ENCODE results near the gene RNF212B. TPM values are rescaled to one million over a fixed set of nuclear protein-coding genes. Genes with fewer than 3 reads are reported as not detected.

Gene RNF212B
- total RNA-seq, 1 donor from 2014 or later = not detected

DNA sequence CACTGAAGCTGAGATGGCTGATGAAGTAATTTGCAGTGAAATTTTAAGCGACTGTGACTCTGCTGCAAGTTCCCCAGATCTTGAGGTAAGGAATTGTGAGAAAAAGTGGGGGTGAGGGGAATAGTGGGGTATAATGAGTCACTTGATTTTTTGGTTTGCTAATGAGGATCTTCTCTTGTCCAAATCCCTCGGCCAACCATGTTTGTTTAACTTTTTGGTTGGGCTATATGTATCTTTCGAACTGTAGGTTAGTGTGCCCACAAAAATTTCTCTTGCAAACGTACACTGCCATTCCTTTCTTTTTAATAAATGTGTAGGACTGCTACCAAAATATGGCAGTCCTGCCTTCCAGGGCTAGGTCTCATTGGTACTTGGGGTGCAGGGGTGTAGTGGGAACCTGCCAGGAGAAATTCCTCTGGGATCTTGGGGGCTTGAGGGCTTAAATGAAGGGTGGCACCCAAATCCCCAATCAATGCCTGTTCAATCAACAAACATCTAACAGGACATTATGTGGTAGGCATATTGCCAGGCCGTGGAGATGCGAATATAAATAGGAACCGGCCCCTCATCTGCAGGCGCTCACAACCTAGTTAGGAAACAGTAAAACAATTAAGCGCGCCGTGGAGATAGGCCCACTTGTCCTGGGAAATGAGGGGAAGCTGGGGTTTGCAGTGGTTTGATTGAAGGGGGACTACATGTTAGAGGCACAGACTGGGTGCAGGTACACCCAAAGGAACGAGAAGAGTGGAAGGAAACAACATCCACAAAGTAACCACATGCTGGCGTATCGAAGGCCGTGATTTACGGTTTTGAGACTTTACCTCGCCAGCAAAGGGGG, 82.2 kb downstream of the RNF212B start:
- TF ChIP-seq, protein P1, sequence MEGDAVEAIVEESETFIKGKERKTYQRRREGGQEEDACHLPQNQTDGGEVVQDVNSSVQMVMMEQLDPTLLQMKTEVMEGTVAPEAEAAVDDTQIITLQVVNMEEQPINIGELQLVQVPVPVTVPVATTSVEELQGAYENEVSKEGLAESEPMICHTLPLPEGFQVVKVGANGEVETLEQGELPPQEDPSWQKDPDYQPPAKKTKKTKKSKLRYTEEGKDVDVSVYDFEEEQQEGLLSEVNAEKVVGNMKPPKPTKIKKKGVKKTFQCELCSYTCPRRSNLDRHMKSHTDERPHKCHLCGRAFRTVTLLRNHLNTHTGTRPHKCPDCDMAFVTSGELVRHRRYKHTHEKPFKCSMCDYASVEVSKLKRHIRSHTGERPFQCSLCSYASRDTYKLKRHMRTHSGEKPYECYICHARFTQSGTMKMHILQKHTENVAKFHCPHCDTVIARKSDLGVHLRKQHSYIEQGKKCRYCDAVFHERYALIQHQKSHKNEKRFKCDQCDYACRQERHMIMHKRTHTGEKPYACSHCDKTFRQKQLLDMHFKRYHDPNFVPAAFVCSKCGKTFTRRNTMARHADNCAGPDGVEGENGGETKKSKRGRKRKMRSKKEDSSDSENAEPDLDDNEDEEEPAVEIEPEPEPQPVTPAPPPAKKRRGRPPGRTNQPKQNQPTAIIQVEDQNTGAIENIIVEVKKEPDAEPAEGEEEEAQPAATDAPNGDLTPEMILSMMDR (conservative IDR thresholded peaks at IDR 0.05) = no peak
- Mint-ChIP-seq H3K4me1 (peaks cover 32% of the 10 kb centered on the region), H3K9me3 (peaks cover 4% of the 10 kb centered on the region), H3K36me3 (ENCODE audit: low read depth) (peaks cover 27% of the 10 kb centered on the region), H3K4me3 (peak overlapping the region; percentile 99), H3K27ac (ENCODE audit: unreplicated experiment) (peak overlapping the region; percentile 97), H3K27me3 (ENCODE audit: low read depth) (peaks cover 5% of the 10 kb centered on the region)
- DNase-seq (ENCODE audit: low read depth, low spot score) = no peak

DNA sequence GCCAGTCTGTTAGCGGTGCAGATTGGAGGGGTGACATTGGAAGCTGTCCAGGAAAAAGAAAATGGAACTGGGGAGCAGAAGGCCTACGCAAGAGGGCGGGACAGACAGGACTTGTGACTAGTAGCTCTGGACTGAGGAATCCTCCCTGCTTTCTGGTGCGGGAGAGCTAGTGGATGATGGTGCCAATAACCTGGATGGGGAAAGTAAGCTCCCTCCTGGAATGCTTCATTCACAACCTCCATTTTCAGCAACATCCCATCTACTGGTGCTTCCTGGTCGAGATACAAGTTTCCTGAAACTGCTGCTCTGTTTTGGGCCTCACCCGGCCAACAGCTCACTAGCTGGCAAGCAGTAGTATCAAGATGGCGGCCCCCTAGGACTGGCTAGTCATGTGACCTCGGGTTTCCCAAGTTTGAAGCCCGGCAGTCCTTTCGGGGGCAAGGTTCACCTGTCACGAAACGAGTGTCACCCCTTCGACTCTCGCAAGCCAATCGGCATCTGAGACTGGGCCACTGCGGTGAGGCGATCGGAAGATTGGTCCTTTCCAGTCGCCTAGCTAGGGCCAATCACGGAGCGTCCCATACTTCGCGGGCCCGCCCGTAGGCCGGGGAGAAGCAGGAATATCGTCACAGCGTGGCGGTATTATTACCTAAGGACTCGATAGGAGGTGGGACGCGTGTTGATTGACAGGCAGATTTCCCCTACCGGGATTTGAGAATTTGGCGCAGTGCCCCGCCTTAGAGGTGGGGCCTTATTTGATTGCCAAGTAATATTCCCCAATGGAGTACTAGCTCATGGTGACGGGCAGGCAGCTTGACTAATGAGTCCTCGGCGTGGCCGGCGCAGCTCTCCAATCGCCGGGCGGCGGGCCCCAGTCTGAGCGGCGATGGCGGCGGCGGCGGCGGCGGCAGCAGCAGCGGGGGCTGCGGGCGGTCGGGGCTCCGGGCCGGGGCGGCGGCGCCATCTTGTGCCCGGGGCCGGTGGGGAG, 83.1 kb downstream of the RNF212B start, which contains the start of gene PABPN1:
Gene PABPN1, plus strand, starts transcription at position 874 of the 988 bp plus-strand sequence. Its CDS starts 13 bp downstream, at position 887.
- TF ChIP-seq, protein P1 (conservative IDR thresholded peaks at IDR 0.05) = no peak
- H3K36me3 Mint-ChIP-seq (ENCODE audit: low read depth) = peaks cover 27% of the 10 kb centered on the region
- peaks cover 32% of the 10 kb centered on the region for H3K4me1 Mint-ChIP-seq
- peak; percentile 91 for DNase-seq (ENCODE audit: low read depth, low spot score)
- H3K9me3 Mint-ChIP-seq = peaks cover 4% of the 10 kb centered on the region
- peaks cover 5% of the 10 kb centered on the region for H3K27me3 Mint-ChIP-seq (ENCODE audit: low read depth)
- peak within 1 kb of the TSS; percentile 100 for H3K4me3 Mint-ChIP-seq
- peak within 1 kb of the TSS; percentile 99 for H3K27ac Mint-ChIP-seq (ENCODE audit: unreplicated experiment)

DNA sequence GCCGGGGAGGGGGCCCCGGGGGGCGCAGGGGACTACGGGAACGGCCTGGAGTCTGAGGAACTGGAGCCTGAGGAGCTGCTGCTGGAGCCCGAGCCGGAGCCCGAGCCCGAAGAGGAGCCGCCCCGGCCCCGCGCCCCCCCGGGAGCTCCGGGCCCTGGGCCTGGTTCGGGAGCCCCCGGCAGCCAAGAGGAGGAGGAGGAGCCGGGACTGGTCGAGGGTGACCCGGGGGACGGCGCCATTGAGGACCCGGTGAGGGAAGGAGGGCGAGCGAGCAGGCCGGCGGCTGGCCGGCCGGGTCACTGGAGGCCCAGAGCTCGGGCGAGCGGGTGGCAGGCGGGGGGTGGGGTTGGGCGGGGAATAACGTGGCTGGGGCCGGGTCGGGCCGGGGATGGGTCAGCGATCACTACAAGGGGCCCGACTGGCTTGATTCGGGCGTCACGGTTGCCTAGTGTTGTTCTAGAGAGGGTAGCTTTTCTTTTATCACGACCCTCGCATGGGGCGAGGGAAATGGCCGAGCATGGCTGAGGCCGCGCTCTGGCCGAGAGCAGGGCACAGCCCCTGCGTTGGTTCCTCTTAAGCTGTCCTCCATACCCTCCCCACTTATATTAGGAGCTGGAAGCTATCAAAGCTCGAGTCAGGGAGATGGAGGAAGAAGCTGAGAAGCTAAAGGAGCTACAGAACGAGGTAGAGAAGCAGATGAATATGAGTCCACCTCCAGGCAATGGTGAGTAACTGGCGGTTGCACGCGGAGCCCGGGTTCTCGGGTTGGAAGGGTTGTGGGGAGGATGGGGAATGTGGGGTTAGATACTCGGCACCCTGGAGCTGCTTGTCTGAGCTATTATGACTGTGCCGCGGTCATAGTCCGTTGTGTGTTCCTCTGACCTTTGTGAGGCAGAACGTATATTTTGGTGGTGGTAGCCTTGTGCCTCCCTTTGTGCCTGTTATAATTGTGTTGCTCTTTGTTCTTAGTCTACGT, 84.1 kb downstream of the RNF212B start:
- H3K27me3 Mint-ChIP-seq (ENCODE audit: low read depth) = peaks cover 5% of the 10 kb centered on the region
- TF ChIP-seq, protein P1 (conservative IDR thresholded peaks at IDR 0.05) = no peak
- H3K27ac Mint-ChIP-seq (ENCODE audit: unreplicated experiment) = peak overlapping the region; percentile 99
- DNase-seq (ENCODE audit: low read depth, low spot score) = peak; percentile 44
- H3K36me3 Mint-ChIP-seq (ENCODE audit: low read depth) = peaks cover 29% of the 10 kb centered on the region
- peaks cover 32% of the 10 kb centered on the region for H3K4me1 Mint-ChIP-seq
- peak overlapping the region; percentile 100 for H3K4me3 Mint-ChIP-seq
- peaks cover 4% of the 10 kb centered on the region for H3K9me3 Mint-ChIP-seq

Other genes starting within 250 kb of the RNF212B start
- 11.5 and 13.6 TPM in 2 replicates for gene C14orf93, start 227.8 kb upstream of the RNF212B start, total RNA-seq
- gene PSMB5, start 203.0 kb upstream of the RNF212B start, total RNA-seq = 199 and 215 TPM in 2 replicates
- gene PSMB11, start 195.7 kb upstream of the RNF212B start, total RNA-seq = not detected in 2 replicates
- 33.7 and 37.2 TPM in 2 replicates for gene CDH24, start 180.4 kb upstream of the RNF212B start, total RNA-seq
- 350 and 352 TPM in 2 replicates for gene ACIN1, start 142.8 kb upstream of the RNF212B start, total RNA-seq
- gene C14orf119, start 142.4 kb upstream of the RNF212B start, total RNA-seq = 46.1 and 48.6 TPM in 2 replicates
- not detected in 2 replicates for gene CIROP, start 132.9 kb upstream of the RNF212B start, total RNA-seq
- not detected in 2 replicates for gene CEBPE, start 118.7 kb upstream of the RNF212B start, total RNA-seq
- gene SLC7A8, start 54.3 kb upstream of the RNF212B start, total RNA-seq = 6.6 and 9.4 TPM in 2 replicates
- 14.8 and 17.2 TPM in 2 replicates for gene HOMEZ, start 48.2 kb downstream of the RNF212B start, total RNA-seq
- 13.6 and 15.0 TPM in 2 replicates for gene PPP1R3E, start 64.9 kb downstream of the RNF212B start, total RNA-seq
- 21.9 and 24.8 TPM in 2 replicates for gene BCL2L2, start 68.9 kb downstream of the RNF212B start, total RNA-seq
- gene PABPN1, start 83.5 kb downstream of the RNF212B start, total RNA-seq = 375 and 379 TPM in 2 replicates
- gene SLC22A17, start 115.0 kb downstream of the RNF212B start, total RNA-seq = 39.4 and 42.4 TPM in 2 replicates
- gene EFS, start 127.2 kb downstream of the RNF212B start, total RNA-seq = 100 and 104 TPM in 2 replicates
- gene IL25, start 134.9 kb downstream of the RNF212B start, total RNA-seq = not detected in 2 replicates
- 2.0 and 3.1 TPM in 2 replicates for gene CMTM5, start 139.1 kb downstream of the RNF212B start, total RNA-seq
- not detected in 2 replicates for gene MYH6, start 170.3 kb downstream of the RNF212B start, total RNA-seq
- gene MYH7, start 197.7 kb downstream of the RNF212B start, total RNA-seq = 0.05 TPM in 1 of 2 replicates, not detected in the other
- gene NGDN, start 231.8 kb downstream of the RNF212B start, total RNA-seq = 53.3 and 54.7 TPM in 2 replicates